Measurements from ENCODE around the gene CPNE2.
A peak's percentile ranks its signal among the peaks of the same experiment; 100 is the strongest.
"Not testable (repeated sequence)": the region's sequence is repeated elsewhere in the genome, so short reads cannot be mapped to it uniquely, and the experiment has no call there.

CPNE2 gene

GRCh38 chr16:57178793-57179212 is 86.4 kb downstream of the CPNE2 start:
- no peak for DNase-seq

GRCh38 chr16:57179215-57179828 is 86.9 kb downstream of the CPNE2 start:
- DNase-seq: no peak

GRCh38 chr16:57184113-57184512 is 91.7 kb downstream of the CPNE2 start:
- DNase-seq: no peak

- DNase-seq: no peak
Observed at GRCh38 chr16:57184887-57185445, 92.6 kb downstream of the CPNE2 start.

- DNase-seq: no peak
Observed at GRCh38 chr16:57185446-57185944, 93.1 kb downstream of the CPNE2 start.

- DNase-seq: peak; percentile 98
Observed at GRCh38 chr16:57185945-57186871, 93.8 kb downstream of the CPNE2 start, which contains the start of the genes PSME3IP1 and RSPRY1. PSME3IP1 (minus strand) TSS chr16:57186039; CDS start chr16:57173854, 12,185 bp downstream. RSPRY1 (plus strand) TSS chr16:57186329; CDS start chr16:57204659, 18,330 bp downstream.

- DNase-seq: peak; percentile 6
Observed at GRCh38 chr16:57186872-57187854, 94.8 kb downstream of the CPNE2 start.

- DNase-seq: not testable (repeated sequence)
Observed at GRCh38 chr16:57187902-57188710, 95.7 kb downstream of the CPNE2 start.

GRCh38 chr16:57188711-57189002 is 96.3 kb downstream of the CPNE2 start:
- no peak for DNase-seq

GRCh38 chr16:57189527-57189926 is 97.1 kb downstream of the CPNE2 start:
- DNase-seq: not testable (repeated sequence)

GRCh38 chr16:57190136-57190535 is 97.8 kb downstream of the CPNE2 start:
- no peak for DNase-seq

GRCh38 chr16:57191056-57191571 is 98.7 kb downstream of the CPNE2 start:
- no peak for DNase-seq

GRCh38 chr16:57192146-57192545 is 99.8 kb downstream of the CPNE2 start:
- no peak for DNase-seq

GRCh38 chr16:57192720-57193486 is 100.5 kb downstream of the CPNE2 start:
- no peak for DNase-seq

GRCh38 chr16:57194512-57194911 is 102.1 kb downstream of the CPNE2 start:
- no peak for DNase-seq

- DNase-seq: no peak
Observed at GRCh38 chr16:57196286-57196685, 103.9 kb downstream of the CPNE2 start.

- no peak for DNase-seq
Observed at GRCh38 chr16:57196753-57197152, 104.4 kb downstream of the CPNE2 start.

Data from activated gamma-delta T cell treated with Interleukin-2 at 50 U/mL for 16 hours (primary cell).